ENCODE measurements around the gene CHMP5. TPM values are rescaled to one million over a fixed set of nuclear protein-coding genes. Genes with fewer than 3 reads are reported as not detected.

CHMP5 gene
- total RNA-seq, 1 experiment from 2014 or later, result 60.5 TPM

DNA sequence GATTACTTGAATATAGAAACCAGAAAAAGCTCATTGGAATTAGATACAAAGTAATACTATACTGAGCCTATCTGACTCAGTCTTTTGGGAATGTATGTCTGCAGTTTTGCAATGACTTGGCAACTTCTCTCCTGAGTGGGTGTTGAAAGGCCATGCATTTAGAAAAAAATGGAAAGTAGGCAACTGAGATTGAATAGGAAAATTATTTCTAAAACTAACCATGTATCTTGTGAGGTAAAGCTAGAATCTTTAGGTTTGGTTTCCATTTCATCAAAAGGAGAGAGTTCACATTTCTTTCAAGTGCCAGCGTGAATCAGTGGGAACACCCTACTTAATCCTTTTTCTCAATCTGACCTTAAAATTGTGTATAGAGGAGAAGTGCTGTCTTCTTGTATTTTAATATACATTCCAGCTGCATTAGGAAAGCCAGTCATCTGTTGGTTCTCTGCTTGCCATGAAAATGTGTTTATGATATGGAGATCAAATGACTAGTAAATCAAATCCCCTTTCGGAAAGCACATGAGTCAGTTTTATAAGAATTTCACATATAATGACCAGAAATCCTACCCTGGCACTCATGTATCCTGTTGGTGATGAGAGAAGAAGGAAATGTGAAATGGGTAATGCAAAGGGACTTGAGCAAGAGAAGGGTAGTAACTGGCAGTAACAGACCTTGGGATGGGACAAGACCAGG is 55.9 kb downstream of the CHMP5 start:
- Histone ChIP-seq H3K4me3 (no peak overlapping the region), H3K9me3 (replicated peaks) (no peaks in the 10 kb centered on the region), H3K4me1 (replicated peaks) (peaks cover 20% of the 10 kb centered on the region), H3K27ac (peak overlapping the region; percentile 94), H3K36me3 (peaks cover 36% of the 10 kb centered on the region), H3K27me3 (replicated peaks) (no peaks in the 10 kb centered on the region)
- peak; percentile 41 to 63 for DNase-seq (ENCODE audit: low read depth in 1 of 2, low spot score in 2 of 2)

DNA sequence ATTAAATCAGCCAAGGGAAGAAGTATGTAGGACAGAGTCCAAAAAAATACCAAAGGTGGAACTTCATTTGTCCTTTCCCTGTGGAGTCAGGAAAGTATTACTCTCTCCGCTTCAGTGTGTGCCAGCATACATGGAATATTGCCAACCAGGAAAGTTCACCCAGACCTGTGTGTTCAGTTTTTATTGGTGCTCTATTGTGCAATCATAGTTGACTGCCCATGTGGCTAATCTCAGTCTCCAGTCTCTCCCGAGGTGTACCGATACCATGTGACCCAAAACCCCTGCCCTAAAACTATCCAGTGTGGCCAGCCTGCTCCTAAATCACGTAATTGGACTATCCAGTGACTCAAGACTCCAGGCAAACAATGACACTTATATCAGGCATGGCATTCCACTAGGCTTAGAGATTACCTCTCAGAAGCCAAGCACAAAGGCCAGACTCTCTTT is 64.3 kb downstream of the CHMP5 start:
- Histone ChIP-seq H3K36me3 (peaks cover 15% of the 10 kb centered on the region), H3K4me3 (no peak overlapping the region), H3K27me3 (replicated peaks) (no peaks in the 10 kb centered on the region), H3K4me1 (replicated peaks) (peaks cover 29% of the 10 kb centered on the region), H3K27ac (peak overlapping the region; percentile 69), H3K9me3 (replicated peaks) (no peaks in the 10 kb centered on the region)
- DNase-seq (ENCODE audit: low read depth in 1 of 2, low spot score in 2 of 2), result peak; percentile 36 to 65

DNA sequence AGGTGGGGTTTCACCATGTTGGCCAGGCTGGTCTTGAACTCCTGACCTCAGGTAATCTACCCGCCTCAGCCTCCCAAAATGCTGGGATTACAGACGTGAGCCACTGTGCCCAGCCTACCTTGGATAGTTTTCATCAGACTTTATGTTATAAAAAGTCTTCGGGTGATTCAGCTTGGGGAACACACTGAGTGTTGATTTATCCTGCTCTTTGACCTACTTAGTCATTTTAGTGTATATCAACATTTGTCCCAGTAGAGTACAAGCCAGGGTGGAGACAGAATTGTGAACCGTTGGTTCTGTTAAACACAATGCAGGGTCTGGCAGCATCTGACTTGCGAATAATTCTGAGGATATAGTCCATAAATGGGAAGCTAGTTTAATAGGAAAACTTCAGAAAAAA is 65.1 kb downstream of the CHMP5 start:
- Histone ChIP-seq H3K4me3 (no peak overlapping the region), H3K36me3 (peaks cover 15% of the 10 kb centered on the region), H3K27me3 (replicated peaks) (no peaks in the 10 kb centered on the region), H3K9me3 (replicated peaks) (no peaks in the 10 kb centered on the region), H3K4me1 (replicated peaks) (peaks cover 29% of the 10 kb centered on the region), H3K27ac (peak overlapping the region; percentile 69)
- peak in 1 of 2 experiments; percentile 7 for DNase-seq (ENCODE audit: low read depth in 1 of 2, low spot score in 2 of 2)

DNA sequence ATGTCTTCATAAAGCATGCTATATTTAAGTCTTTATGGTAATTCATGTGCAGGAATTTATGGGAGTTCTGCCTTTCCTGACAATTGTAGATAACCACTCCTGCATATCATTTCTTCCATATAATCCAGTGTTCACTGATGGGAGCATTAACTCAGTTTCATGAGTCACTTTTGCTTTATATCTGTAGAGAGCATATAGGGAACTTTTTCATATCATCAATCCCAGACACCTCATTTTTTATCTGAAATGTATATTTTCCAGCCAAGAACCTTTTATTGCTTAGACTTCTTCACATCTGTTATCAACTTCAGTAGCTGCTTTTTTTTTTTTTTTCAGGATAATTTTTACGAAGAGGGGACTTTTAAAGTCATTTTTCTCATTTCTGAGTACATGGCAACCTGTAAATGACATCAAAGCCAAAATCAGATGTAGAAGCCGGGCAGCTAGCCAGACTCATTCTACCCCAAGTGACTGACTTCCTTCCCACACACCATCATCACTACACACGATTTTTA is 66.6 kb downstream of the CHMP5 start:
- H3K27ac ChIP-seq, result no peak overlapping the region
- H3K27me3 ChIP-seq (replicated peaks), result no peaks in the 10 kb centered on the region
- H3K4me3 ChIP-seq, result no peak overlapping the region
- H3K36me3 ChIP-seq, result peaks cover 15% of the 10 kb centered on the region
- no peak for DNase-seq (ENCODE audit: low read depth in 1 of 2, low spot score in 2 of 2)
- peaks cover 29% of the 10 kb centered on the region for H3K4me1 ChIP-seq (replicated peaks)
- H3K9me3 ChIP-seq (replicated peaks), result no peaks in the 10 kb centered on the region

Other genes with a start within 250 kb of the CHMP5 start
- gene DNAJA1, start 239.8 kb upstream of the CHMP5 start, total RNA-seq (2014; rRNA removed; shearing (Covaris generic)), result 142 and 143 TPM in 2 replicates
- 12.9 and 17.0 TPM in 2 replicates for gene SMU1, start 188.4 kb upstream of the CHMP5 start, total RNA-seq (2014; rRNA removed; shearing (Covaris generic))
- gene B4GALT1, start 97.7 kb upstream of the CHMP5 start, total RNA-seq (2014; rRNA removed; shearing (Covaris generic)), result 2.6 and 4.7 TPM in 2 replicates
- not detected in 2 replicates for gene SPINK4, start 24.9 kb upstream of the CHMP5 start, total RNA-seq (2014; rRNA removed; shearing (Covaris generic))
- 25.0 and 39.4 TPM in 2 replicates for gene BAG1, start 341 bp upstream of the CHMP5 start, total RNA-seq (2014; rRNA removed; shearing (Covaris generic))
- gene NFX1, start 25.5 kb downstream of the CHMP5 start, total RNA-seq (2014; rRNA removed; shearing (Covaris generic)), result 10.3 and 13.0 TPM in 2 replicates
- not detected in 2 replicates for gene AQP7, start 137.5 kb downstream of the CHMP5 start, total RNA-seq (2014; rRNA removed; shearing (Covaris generic))
- gene AQP3, start 182.5 kb downstream of the CHMP5 start, total RNA-seq (2014; rRNA removed; shearing (Covaris generic)), result not detected in 2 replicates
- 11.9 and 14.5 TPM in 2 replicates for gene NOL6, start 208.9 kb downstream of the CHMP5 start, total RNA-seq (2014; rRNA removed; shearing (Covaris generic))